NT2/D1 (cell line): ENCODE results near the gene FNDC3B.

ENCODE experiments used
- DNase-seq: peaks from one replicate; pipeline ENCODE4 v3.0.0-alpha.2; 2011; ENCODE audit warnings: low read depth, low spot score
- H3K27me3 ChIP-seq: 2 replicates; pipeline ENCODE4 v1.6.0; 2011; ENCODE audit warnings: mild to moderate bottlenecking; ENCODE audit not compliant: insufficient read length, insufficient read depth
- H3K36me3 ChIP-seq: 2 replicates; pipeline ENCODE4 v1.6.1; 2011; ENCODE audit warnings: mild to moderate bottlenecking, low read length, mixed read lengths; ENCODE audit not compliant: insufficient read depth, insufficient read length
- H3K4me1 ChIP-seq: 2 replicates; pipeline ENCODE4 v1.5.1; 2011; ENCODE audit not compliant: insufficient read depth, insufficient read length
- H3K4me3 ChIP-seq: 2 replicates; pipeline ENCODE4 v1.5.1; 2011; ENCODE audit warnings: low read depth; ENCODE audit not compliant: insufficient read length
- H3K9ac ChIP-seq: 2 replicates; pipeline ENCODE4 v1.6.0; 2011; ENCODE audit warnings: low read depth; ENCODE audit not compliant: insufficient read length
- H3K9me3 ChIP-seq: 2 replicates; pipeline ENCODE4 v1.5.1; 2011; ENCODE audit warnings: mild to moderate bottlenecking, low read length; ENCODE audit not compliant: insufficient read depth
- SUZ12 ChIP-seq: IDR thresholded peaks from 2 replicates; pipeline ENCODE4 v1.6.1; 2011; ENCODE audit not compliant: insufficient read length, insufficient read depth; ENCODE audit errors: extremely low read depth
- YY1 ChIP-seq: IDR thresholded peaks from 2 replicates; pipeline ENCODE4 v1.6.1; 2011; ENCODE audit not compliant: insufficient read length, insufficient read depth
- ZNF274 ChIP-seq: IDR thresholded peaks from 2 replicates; pipeline ENCODE4 v1.6.1; 2011; ENCODE audit warnings: mild to moderate bottlenecking, low read depth, low read length

The FNDC3B gene

DNA sequence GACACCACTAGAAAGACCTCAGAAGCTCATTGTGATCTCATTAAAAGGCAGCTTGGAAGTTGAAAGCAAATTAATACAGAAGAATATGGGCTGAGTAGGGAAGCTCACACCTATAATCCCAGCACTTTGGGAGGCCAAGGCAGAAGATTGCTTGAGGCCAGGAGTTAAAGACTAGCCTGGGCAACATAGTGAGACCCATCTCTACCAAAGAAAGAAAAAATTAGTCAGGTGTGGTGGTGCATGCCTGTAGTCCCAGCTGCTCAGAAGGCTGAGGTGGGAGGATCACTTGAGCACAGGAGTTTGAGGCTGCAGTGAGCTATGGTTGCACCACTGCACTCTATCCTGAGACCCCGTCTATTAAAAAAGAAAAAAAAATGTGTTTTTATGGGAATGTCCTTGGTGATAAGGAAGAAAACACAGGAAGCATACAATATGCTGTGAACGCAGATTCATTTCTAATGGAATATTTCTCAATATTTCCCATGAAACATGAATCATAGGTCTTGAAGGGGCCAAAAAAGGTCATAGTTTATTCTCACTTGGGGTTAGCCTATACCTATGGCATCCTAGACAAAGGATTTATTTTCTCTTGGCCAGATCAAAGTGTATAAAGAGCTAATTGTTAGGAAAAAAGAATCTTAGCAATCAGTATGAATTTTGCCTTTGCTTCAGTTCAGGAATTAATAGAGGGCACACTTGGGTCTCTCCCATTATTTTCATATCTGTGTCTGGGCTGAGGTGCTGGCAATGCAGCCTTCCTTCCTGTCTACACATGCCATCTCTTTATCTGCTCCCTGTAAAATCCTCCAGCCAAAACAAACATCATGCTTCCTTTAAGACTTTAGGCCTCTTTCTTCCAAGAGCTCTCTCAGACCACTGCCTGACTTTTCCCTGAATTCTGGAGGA is 98.2 kb downstream of the FNDC3B start:
- no peak for DNase-seq
- TF ChIP-seq ZNF274 (no peak), SUZ12 (no peak), YY1 (no peak)
- peaks cover 28% of the 10 kb centered on the region for H3K36me3 ChIP-seq
- no peak overlapping the region for H3K9ac ChIP-seq
- H3K27me3 ChIP-seq = no peaks in the 10 kb centered on the region
- no peak overlapping the region for H3K4me3 ChIP-seq
- peaks cover 3% of the 10 kb centered on the region for H3K4me1 ChIP-seq
- no peaks in the 10 kb centered on the region for H3K9me3 ChIP-seq

DNA sequence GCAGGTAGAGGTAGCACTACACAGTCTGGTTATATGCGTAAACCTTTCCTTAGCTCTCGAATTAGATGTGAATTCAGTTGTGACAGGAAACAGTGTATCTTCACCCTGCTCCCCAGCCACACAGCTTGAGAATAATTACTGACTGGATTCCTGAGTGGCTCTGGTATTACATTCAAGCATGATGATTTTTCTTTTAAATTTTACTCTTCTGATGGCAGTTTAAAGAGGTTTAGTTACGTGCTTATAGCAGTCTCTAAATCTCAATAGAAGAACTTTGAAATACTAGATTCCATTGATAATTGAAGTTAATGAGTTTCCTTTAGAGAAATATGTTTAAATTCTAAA is 98.8 kb downstream of the FNDC3B start:
- peaks cover 3% of the 10 kb centered on the region for H3K4me1 ChIP-seq
- H3K27me3 ChIP-seq = no peaks in the 10 kb centered on the region
- H3K36me3 ChIP-seq = peaks cover 26% of the 10 kb centered on the region
- H3K4me3 ChIP-seq = no peak overlapping the region
- TF ChIP-seq YY1 (no peak), SUZ12 (no peak), ZNF274 (no peak)
- no peak overlapping the region for H3K9ac ChIP-seq
- DNase-seq = no peak
- H3K9me3 ChIP-seq = peaks cover 5% of the 10 kb centered on the region

DNA sequence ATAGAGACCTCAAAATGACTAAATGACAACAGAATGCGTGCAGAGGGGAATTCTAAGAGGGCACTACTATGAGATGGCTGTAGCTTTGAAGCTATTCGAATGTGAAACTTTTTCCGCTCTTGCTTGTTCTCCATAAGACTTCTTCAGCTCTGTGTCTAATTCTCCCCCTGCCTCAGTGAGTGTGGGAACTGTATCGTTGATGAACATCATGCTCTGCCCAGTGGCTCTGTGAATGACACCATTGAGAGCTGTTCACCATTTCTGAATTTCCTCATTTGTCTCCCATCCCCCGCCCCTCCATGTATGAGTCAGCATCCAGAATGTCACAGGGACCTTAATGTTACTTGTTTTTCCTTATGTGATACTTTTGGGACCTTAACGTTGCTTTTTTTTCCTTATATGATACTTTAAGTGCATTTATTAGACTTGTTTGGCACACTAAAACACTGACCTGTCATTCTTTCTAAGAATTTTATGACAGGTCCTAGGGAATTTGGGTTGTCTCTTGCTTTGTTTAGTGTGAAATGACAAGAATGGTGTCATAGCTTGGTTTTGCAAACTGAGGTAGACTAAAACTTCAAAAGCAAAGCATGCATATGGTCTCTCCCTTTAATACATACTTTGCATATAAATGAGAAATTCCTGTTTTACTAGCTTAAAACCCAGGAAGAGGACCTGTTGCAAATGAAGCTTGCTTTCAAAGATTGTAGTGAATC is 99.6 kb downstream of the FNDC3B start:
- Histone ChIP-seq H3K4me1 (peaks cover 3% of the 10 kb centered on the region), H3K27me3 (no peaks in the 10 kb centered on the region), H3K9ac (no peak overlapping the region), H3K4me3 (no peak overlapping the region), H3K36me3 (peaks cover 20% of the 10 kb centered on the region), H3K9me3 (peaks cover 5% of the 10 kb centered on the region)
- DNase-seq = no peak
- TF ChIP-seq YY1 = no peak

DNA sequence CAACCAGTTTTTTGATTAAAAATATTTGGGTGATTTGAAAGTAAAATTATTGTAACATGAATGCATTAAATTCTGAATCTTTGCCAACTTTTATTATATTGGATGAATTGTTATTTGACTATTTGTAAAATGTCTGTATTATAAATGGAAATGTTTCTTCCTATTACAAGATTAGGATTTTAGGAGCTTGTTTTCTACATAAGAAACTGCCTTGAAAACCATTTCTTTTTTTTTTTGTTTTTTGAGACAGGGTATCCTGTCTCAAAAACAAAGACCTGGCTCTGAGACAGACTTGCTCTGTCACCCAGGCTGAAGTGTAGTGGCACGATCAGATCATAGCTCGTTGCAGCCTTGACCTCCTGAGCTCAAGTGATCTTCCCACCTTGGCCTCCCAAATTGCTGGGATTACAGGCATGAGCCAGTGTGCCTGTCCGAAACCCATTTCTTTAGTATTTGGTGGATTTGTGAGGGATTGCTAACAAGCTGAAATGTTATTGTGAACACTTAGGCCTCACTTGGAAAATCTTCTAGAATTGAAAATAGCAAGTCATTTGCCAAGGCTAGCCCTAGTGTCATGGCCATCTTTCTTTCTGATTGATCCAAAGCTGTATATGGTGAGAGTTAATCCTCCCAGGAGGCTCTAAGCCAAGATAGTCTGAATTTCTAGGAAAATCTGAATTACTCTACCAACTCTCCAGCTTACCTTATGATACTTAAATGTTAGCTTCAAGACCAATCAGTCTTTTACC is 100.3 kb downstream of the FNDC3B start:
- no peak for DNase-seq
- Histone ChIP-seq H3K27me3 (no peaks in the 10 kb centered on the region), H3K4me3 (no peak overlapping the region), H3K9me3 (peaks cover 5% of the 10 kb centered on the region), H3K36me3 (peaks cover 19% of the 10 kb centered on the region), H3K4me1 (peaks cover 3% of the 10 kb centered on the region), H3K9ac (no peak overlapping the region)
- TF ChIP-seq YY1 (no peak), ZNF274 (no peak), SUZ12 (no peak)

DNA sequence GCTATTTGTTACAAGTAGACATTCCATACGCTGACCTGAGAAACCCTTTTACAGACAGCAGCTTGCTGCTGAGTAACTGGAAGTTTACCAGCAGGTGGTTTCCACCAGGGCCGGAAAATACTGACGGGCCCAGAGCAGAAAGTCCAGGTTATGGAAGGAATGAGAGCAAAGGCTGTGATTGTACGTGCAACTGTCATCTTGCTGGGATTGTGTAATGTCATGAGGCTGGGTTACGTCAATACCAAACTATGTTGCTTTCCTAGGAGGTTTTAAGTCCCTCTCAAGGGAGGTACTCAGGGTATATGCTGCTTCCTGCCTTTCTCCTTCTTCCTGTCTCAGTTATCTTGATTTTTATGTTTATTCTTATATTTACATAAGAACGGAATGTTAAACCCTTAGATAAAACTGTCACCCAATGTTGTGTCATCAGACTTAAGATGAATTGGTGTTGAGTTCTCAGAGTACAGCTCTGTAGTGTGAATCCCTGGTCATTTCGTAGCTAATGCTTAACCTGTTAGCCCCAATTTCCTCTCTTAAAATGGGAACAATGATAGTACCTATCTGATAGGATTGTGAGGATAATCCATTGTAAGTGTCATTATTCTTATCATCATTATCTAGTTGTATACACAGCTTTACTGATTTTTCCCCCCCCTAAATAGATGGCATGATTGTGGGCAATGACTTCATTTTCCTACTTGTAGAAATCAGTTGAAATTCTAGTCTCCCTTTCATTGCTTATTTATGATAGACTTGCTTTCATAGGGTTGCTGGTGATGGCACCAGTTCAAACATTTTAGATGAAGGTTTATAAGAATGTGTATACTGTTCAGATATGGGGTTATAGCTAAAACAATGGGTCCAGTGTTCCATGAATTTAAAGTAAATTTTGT is 101.4 kb downstream of the FNDC3B start:
- no peak overlapping the region for H3K9ac ChIP-seq
- peaks cover 3% of the 10 kb centered on the region for H3K4me1 ChIP-seq
- H3K27me3 ChIP-seq = no peaks in the 10 kb centered on the region
- H3K36me3 ChIP-seq = peaks cover 10% of the 10 kb centered on the region
- no peak for DNase-seq
- no peak for TF ChIP-seq ZNF274
- peaks cover 5% of the 10 kb centered on the region for H3K9me3 ChIP-seq
- H3K4me3 ChIP-seq = no peak overlapping the region

DNA sequence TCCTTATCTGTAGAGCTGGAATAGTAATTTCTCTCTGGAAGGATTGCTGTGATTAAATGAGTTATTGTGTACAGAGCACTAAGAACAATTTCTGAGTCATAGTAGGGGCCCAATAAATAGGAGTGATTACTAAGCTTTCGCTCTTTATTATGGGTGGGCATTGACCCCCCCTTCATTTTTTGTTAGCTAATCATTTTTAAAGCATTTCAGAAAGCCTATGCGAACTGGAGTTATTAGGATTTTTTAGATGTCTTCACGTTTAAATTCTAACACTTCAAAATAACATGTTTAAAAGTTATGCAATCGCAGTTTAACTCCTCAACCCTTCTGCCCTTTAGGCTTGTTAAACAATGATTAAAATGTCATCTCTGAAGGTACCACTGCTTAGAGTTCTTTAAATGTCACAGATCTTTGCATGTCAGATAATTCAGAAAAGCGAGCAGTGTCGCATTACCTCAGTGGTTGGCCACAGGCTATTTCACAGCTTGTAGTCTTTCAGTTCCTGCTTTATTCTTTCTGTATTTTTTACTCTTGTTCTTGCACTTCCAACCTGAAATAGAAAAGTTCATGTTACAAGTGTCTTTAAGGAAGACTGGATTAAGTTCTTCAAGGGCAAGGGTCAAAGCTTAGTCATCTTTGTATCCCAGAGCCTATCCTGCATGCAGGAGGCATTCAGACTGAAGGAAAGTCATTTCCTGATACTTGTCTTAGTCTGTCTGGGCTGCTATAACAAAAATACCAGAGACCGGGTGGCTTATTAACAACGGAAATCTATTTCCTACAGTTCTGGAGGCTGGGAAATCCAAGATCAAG is 102.9 kb downstream of the FNDC3B start:
- peaks cover 6% of the 10 kb centered on the region for H3K36me3 ChIP-seq
- no peaks in the 10 kb centered on the region for H3K4me1 ChIP-seq
- no peak for DNase-seq
- no peak overlapping the region for H3K4me3 ChIP-seq
- H3K9ac ChIP-seq = no peak overlapping the region
- no peak for TF ChIP-seq YY1
- TF ChIP-seq ZNF274 = no peak
- TF ChIP-seq SUZ12 = no peak
- H3K9me3 ChIP-seq = peaks cover 5% of the 10 kb centered on the region
- no peaks in the 10 kb centered on the region for H3K27me3 ChIP-seq
